Activated CD4-positive, alpha-beta T cell treated with anti-CD3 and anti-CD28 coated beads, Interleukin-2, amount 10 ng/mL, durations not matched to agents 24 days and 14 days (primary cell): ENCODE results near the gene EGFLAM. TPM values are rescaled to one million over a fixed set of nuclear protein-coding genes. Genes with fewer than 3 reads are reported as not detected.
A peak's percentile ranks its signal among the peaks of the same experiment; 100 is the strongest.

Experiments used
- DNase-seq: peaks from one replicate; pipeline ENCODE4 v3.0.0; 2022
- H3K27ac Mint-ChIP-seq: one replicate; pipeline ENCODE4 v1.8.0; 2022; ENCODE audit warnings: mild to moderate bottlenecking, mixed read lengths
- H3K27me3 Mint-ChIP-seq: one replicate; pipeline ENCODE4 v1.8.0; 2022; ENCODE audit warnings: mixed read lengths
- H3K36me3 Mint-ChIP-seq: one replicate; pipeline ENCODE4 v1.8.0; 2022; ENCODE audit warnings: low read depth, mild to moderate bottlenecking, mixed read lengths
- H3K4me1 Mint-ChIP-seq: one replicate; pipeline ENCODE4 v1.8.0; 2021; ENCODE audit warnings: mixed read lengths
- H3K4me3 Mint-ChIP-seq: one replicate; pipeline ENCODE4 v1.8.0; 2022; ENCODE audit warnings: mild to moderate bottlenecking, moderate library complexity, mixed read lengths
- H3K9me3 Mint-ChIP-seq: one replicate; pipeline ENCODE4 v1.8.0; 2021; ENCODE audit warnings: mixed read lengths
- intact Hi-C: fragments of 100-400 bp; cut with micrococcal nuclease; formaldehyde crosslinking; loops from one replicate; pipeline ENCODE4 v1.15.1; 2023
- total RNA-seq: library from RNA; stranded (reverse); gene quantifications from 2 replicates; pipeline ENCODE4 v1.2.3, GENCODE V29; 2022

The EGFLAM gene
- total RNA-seq, 1 donor from 2014 or later: not detected

GRCh38 chr5:38451074-38451725 lies 192.8 kb downstream of the EGFLAM start:
- Mint-ChIP-seq H3K9me3 (no peaks in the 10 kb centered on the region), H3K4me1 (peaks cover 21% of the 10 kb centered on the region), H3K27ac (no peak overlapping the region), H3K36me3 (no peaks in the 10 kb centered on the region), H3K27me3 (peaks cover 75% of the 10 kb centered on the region), H3K4me3 (no peak overlapping the region)
- DNase-seq: no peak
- intact Hi-C loops: no loop called here

GRCh38 chr5:38452201-38452600 lies 193.8 kb downstream of the EGFLAM start:
- Mint-ChIP-seq H3K27ac (no peak overlapping the region), H3K4me3 (no peak overlapping the region), H3K27me3 (peaks cover 75% of the 10 kb centered on the region), H3K9me3 (no peaks in the 10 kb centered on the region), H3K36me3 (no peaks in the 10 kb centered on the region), H3K4me1 (peaks cover 21% of the 10 kb centered on the region)
- no peak for DNase-seq
- intact Hi-C loops: no loop called here

- no peaks in the 10 kb centered on the region for H3K9me3 Mint-ChIP-seq
- intact Hi-C loops: no loop called here
- H3K27me3 Mint-ChIP-seq: peaks cover 75% of the 10 kb centered on the region
- peak overlapping the region; percentile 72 for H3K27ac Mint-ChIP-seq
- no peaks in the 10 kb centered on the region for H3K36me3 Mint-ChIP-seq
- DNase-seq: peak; percentile 90
- peak overlapping the region; percentile 38 for H3K4me3 Mint-ChIP-seq
- H3K4me1 Mint-ChIP-seq: peaks cover 21% of the 10 kb centered on the region
Observed at GRCh38 chr5:38453506-38453905, 195.1 kb downstream of the EGFLAM start.

- H3K27me3 Mint-ChIP-seq: peaks cover 73% of the 10 kb centered on the region
- DNase-seq: no peak
- no peaks in the 10 kb centered on the region for H3K9me3 Mint-ChIP-seq
- intact Hi-C loops: no loop called here
- peaks cover 21% of the 10 kb centered on the region for H3K4me1 Mint-ChIP-seq
- no peaks in the 10 kb centered on the region for H3K36me3 Mint-ChIP-seq
- peak overlapping the region; percentile 38 for H3K4me3 Mint-ChIP-seq
- peak overlapping the region; percentile 27 for H3K27ac Mint-ChIP-seq
Observed at GRCh38 chr5:38453921-38454320, 195.6 kb downstream of the EGFLAM start.

- intact Hi-C loops: no loop called here
- no peak for DNase-seq
- Mint-ChIP-seq H3K4me1 (peaks cover 20% of the 10 kb centered on the region), H3K27ac (no peak overlapping the region), H3K4me3 (no peak overlapping the region), H3K9me3 (peaks cover 4% of the 10 kb centered on the region), H3K27me3 (peaks cover 68% of the 10 kb centered on the region), H3K36me3 (no peaks in the 10 kb centered on the region)
Observed at GRCh38 chr5:38455796-38456330, 197.5 kb downstream of the EGFLAM start.

- H3K27ac Mint-ChIP-seq: no peak overlapping the region
- H3K9me3 Mint-ChIP-seq: peaks cover 4% of the 10 kb centered on the region
- peaks cover 65% of the 10 kb centered on the region for H3K27me3 Mint-ChIP-seq
- no peak overlapping the region for H3K4me3 Mint-ChIP-seq
- H3K36me3 Mint-ChIP-seq: no peaks in the 10 kb centered on the region
- no peak for DNase-seq
- peaks cover 20% of the 10 kb centered on the region for H3K4me1 Mint-ChIP-seq
- intact Hi-C loops: no loop called here
Observed at GRCh38 chr5:38456657-38457399, 198.5 kb downstream of the EGFLAM start.

- intact Hi-C loops: no loop called here
- no peaks in the 10 kb centered on the region for H3K36me3 Mint-ChIP-seq
Observed at GRCh38 chr5:38458174-38458573, 199.8 kb downstream of the EGFLAM start.

GRCh38 chr5:38462976-38463633 lies 204.7 kb downstream of the EGFLAM start:
- H3K27ac Mint-ChIP-seq: no peak overlapping the region
- H3K27me3 Mint-ChIP-seq: peaks cover 24% of the 10 kb centered on the region
- no peak overlapping the region for H3K4me3 Mint-ChIP-seq
- H3K36me3 Mint-ChIP-seq: no peaks in the 10 kb centered on the region
- H3K9me3 Mint-ChIP-seq: peaks cover 4% of the 10 kb centered on the region
- H3K4me1 Mint-ChIP-seq: no peaks in the 10 kb centered on the region
- intact Hi-C loops: no loop called here
- no peak for DNase-seq

More at GRCh38 chr5:38458174-38458573, 199.8 kb downstream of the EGFLAM start:
- Mint-ChIP-seq H3K4me3 (no peak overlapping the region), H3K27me3 (peaks cover 54% of the 10 kb centered on the region), H3K4me1 (peaks cover 10% of the 10 kb centered on the region), H3K9me3 (peaks cover 4% of the 10 kb centered on the region), H3K27ac (no peak overlapping the region)
- no peak for DNase-seq

- H3K27me3 Mint-ChIP-seq: peaks cover 22% of the 10 kb centered on the region
- H3K36me3 Mint-ChIP-seq: no peaks in the 10 kb centered on the region
- no peak overlapping the region for H3K27ac Mint-ChIP-seq
- H3K9me3 Mint-ChIP-seq: peaks cover 4% of the 10 kb centered on the region
- no peak overlapping the region for H3K4me3 Mint-ChIP-seq
- H3K4me1 Mint-ChIP-seq: no peaks in the 10 kb centered on the region
- no peak for DNase-seq
- intact Hi-C loops: no loop called here
Observed at GRCh38 chr5:38463634-38464521, 205.5 kb downstream of the EGFLAM start.

- DNase-seq: no peak
- intact Hi-C loops: no loop called here
- Mint-ChIP-seq H3K27me3 (peaks cover 18% of the 10 kb centered on the region), H3K36me3 (no peaks in the 10 kb centered on the region), H3K4me1 (no peaks in the 10 kb centered on the region), H3K9me3 (peaks cover 4% of the 10 kb centered on the region), H3K4me3 (no peak overlapping the region), H3K27ac (no peak overlapping the region)
Observed at GRCh38 chr5:38465061-38465460, 206.7 kb downstream of the EGFLAM start.

- no peak for DNase-seq
- Mint-ChIP-seq H3K27ac (no peak overlapping the region), H3K9me3 (no peaks in the 10 kb centered on the region), H3K36me3 (no peaks in the 10 kb centered on the region), H3K27me3 (peaks cover 12% of the 10 kb centered on the region), H3K4me3 (no peak overlapping the region), H3K4me1 (no peaks in the 10 kb centered on the region)
- intact Hi-C loops: no loop called here
Observed at GRCh38 chr5:38465702-38466423, 207.5 kb downstream of the EGFLAM start.

GRCh38 chr5:38466424-38467189 lies 208.2 kb downstream of the EGFLAM start:
- intact Hi-C loops: no loop called here
- H3K36me3 Mint-ChIP-seq: no peaks in the 10 kb centered on the region

More at GRCh38 chr5:38466424-38467189, 208.2 kb downstream of the EGFLAM start:
- Mint-ChIP-seq H3K9me3 (no peaks in the 10 kb centered on the region), H3K27me3 (peaks cover 10% of the 10 kb centered on the region), H3K27ac (no peak overlapping the region), H3K4me3 (no peak overlapping the region), H3K4me1 (no peaks in the 10 kb centered on the region)
- DNase-seq: no peak
